ENCODE data around the gene YKT6. TPM values are rescaled to one million over a fixed set of nuclear protein-coding genes. Genes with fewer than 3 reads are reported as not detected.

Gene YKT6
- total RNA-seq, 1 experiment from 2014 or later, result 146 TPM

DNA sequence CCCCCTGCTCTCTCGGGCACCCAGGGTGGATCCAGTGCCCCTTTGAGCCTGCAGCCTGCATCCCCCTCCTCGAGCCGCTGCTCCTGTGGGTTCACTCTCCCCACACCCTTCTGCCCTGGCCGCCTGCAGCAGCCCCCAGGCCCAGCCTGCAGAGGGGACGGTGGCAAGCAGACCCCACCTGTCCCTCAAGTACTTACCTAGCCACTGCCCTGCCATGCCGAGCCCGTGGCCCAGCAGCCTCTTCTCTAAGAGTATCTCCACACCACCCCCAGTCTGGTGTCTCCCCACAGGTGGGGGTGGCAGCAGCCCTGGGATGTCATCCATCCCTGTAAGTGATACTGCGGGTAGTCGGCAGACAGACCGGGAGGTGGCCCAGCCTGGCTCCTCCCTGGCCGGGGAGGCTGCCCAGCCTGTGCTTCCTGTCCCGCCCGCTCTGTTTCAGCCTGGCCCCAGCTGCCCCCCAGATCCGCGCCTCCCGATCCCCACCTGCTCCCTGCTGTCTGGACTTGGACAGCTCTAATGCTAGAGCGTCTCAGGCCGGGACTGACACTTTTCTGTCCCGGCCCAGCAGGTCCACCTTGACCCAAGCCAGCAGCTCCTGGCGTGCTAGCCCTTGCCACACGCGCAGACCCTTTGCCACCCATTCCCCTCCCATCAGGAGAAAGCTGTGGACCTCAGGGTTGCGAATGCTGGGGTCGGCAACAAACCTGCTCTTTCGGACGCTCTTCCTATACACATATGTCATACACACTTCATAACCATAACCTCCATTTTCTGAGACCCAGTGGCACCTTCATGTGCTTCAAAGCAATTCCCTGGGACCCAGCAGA, 25.0 kb downstream of the YKT6 start:
- no peaks in the 10 kb centered on the region for H3K9me3 Mint-ChIP-seq (ENCODE audit: low read depth, unreplicated experiment)
- H3K36me3 Mint-ChIP-seq (ENCODE audit: insufficient read depth, unreplicated experiment), result no peaks in the 10 kb centered on the region
- no peaks in the 10 kb centered on the region for H3K4me1 Mint-ChIP-seq (ENCODE audit: low read depth, unreplicated experiment)
- TF ChIP-seq, protein P1, sequence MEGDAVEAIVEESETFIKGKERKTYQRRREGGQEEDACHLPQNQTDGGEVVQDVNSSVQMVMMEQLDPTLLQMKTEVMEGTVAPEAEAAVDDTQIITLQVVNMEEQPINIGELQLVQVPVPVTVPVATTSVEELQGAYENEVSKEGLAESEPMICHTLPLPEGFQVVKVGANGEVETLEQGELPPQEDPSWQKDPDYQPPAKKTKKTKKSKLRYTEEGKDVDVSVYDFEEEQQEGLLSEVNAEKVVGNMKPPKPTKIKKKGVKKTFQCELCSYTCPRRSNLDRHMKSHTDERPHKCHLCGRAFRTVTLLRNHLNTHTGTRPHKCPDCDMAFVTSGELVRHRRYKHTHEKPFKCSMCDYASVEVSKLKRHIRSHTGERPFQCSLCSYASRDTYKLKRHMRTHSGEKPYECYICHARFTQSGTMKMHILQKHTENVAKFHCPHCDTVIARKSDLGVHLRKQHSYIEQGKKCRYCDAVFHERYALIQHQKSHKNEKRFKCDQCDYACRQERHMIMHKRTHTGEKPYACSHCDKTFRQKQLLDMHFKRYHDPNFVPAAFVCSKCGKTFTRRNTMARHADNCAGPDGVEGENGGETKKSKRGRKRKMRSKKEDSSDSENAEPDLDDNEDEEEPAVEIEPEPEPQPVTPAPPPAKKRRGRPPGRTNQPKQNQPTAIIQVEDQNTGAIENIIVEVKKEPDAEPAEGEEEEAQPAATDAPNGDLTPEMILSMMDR (IDR thresholded peaks at IDR 0.05; ENCODE audit: unreplicated experiment), result no peak
- DNase-seq, result no peak
- no TSS peak for BruUV-seq (replicated peaks)
- intact Hi-C loops (cut with micrococcal nuclease; ENCODE audit: unreplicated experiment), result no loop called here
- H3K27me3 Mint-ChIP-seq (ENCODE audit: unreplicated experiment), result peaks cover 85% of the 10 kb centered on the region
- CTCF ChIA-PET, result no interaction called here
- no peak overlapping the region for H3K4me3 Mint-ChIP-seq (ENCODE audit: low read depth, unreplicated experiment)
- no peak overlapping the region for H3K27ac Mint-ChIP-seq (ENCODE audit: unreplicated experiment)

DNA sequence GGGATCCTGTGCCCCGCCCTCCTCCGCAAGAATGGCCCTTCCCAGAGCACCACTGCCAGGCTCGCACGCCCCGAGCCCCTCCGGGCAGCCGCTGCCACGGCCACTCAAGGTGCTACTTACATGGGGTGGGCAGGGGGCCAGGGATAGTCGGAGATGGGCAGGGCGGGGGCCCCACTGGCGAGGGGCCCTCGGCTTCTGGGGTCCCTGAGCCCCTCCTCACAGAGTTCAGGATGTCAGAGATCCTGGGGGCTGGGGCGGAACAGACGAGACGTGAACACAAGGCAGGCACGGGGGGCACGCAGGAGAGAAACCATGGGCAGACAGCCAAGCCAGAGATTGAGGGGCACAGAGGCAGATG, 25.6 kb downstream of the YKT6 start:
- TF ChIP-seq, protein P1 (IDR thresholded peaks at IDR 0.05; ENCODE audit: unreplicated experiment), result no peak
- H3K36me3 Mint-ChIP-seq (ENCODE audit: insufficient read depth, unreplicated experiment), result no peaks in the 10 kb centered on the region
- no peak for DNase-seq
- BruUV-seq (replicated peaks), result no TSS peak
- H3K27me3 Mint-ChIP-seq (ENCODE audit: unreplicated experiment), result peaks cover 91% of the 10 kb centered on the region
- no peak overlapping the region for H3K27ac Mint-ChIP-seq (ENCODE audit: unreplicated experiment)
- no peaks in the 10 kb centered on the region for H3K4me1 Mint-ChIP-seq (ENCODE audit: low read depth, unreplicated experiment)
- intact Hi-C loops (cut with micrococcal nuclease; ENCODE audit: unreplicated experiment), result no loop called here
- CTCF ChIA-PET, result no interaction called here
- H3K4me3 Mint-ChIP-seq (ENCODE audit: low read depth, unreplicated experiment), result no peak overlapping the region
- no peaks in the 10 kb centered on the region for H3K9me3 Mint-ChIP-seq (ENCODE audit: low read depth, unreplicated experiment)

DNA sequence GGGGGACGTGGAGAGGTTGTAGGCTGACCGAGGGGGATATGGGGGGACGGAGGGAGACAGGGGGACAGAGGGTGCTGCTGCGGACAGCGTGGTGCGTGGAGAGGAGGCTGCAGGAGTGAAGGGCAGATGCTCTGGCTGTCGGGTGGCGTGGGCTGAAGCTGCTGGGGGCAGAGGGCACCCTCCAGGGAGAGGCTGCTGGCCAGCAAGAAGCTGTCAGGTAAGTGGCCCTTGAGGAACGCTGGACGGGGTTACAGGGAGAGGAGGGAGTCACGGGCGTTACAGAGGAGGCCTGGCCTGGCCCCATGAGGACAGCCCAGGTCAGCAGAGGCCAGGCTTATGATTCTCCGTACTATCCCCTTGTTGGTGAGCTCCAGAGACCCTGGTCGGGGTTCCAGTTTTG, 27.1 kb downstream of the YKT6 start:
- TF ChIP-seq, protein P1 (IDR thresholded peaks at IDR 0.05; ENCODE audit: unreplicated experiment), result no peak
- no peak overlapping the region for H3K4me3 Mint-ChIP-seq (ENCODE audit: low read depth, unreplicated experiment)
- DNase-seq, result no peak
- peaks cover 4% of the 10 kb centered on the region for H3K36me3 Mint-ChIP-seq (ENCODE audit: insufficient read depth, unreplicated experiment)
- intact Hi-C loops (cut with micrococcal nuclease; ENCODE audit: unreplicated experiment), result no loop called here
- H3K9me3 Mint-ChIP-seq (ENCODE audit: low read depth, unreplicated experiment), result no peaks in the 10 kb centered on the region
- CTCF ChIA-PET, result no interaction called here
- no peak overlapping the region for H3K27ac Mint-ChIP-seq (ENCODE audit: unreplicated experiment)
- no peaks in the 10 kb centered on the region for H3K4me1 Mint-ChIP-seq (ENCODE audit: low read depth, unreplicated experiment)
- peaks cover 92% of the 10 kb centered on the region for H3K27me3 Mint-ChIP-seq (ENCODE audit: unreplicated experiment)
- BruUV-seq (replicated peaks), result no TSS peak

DNA sequence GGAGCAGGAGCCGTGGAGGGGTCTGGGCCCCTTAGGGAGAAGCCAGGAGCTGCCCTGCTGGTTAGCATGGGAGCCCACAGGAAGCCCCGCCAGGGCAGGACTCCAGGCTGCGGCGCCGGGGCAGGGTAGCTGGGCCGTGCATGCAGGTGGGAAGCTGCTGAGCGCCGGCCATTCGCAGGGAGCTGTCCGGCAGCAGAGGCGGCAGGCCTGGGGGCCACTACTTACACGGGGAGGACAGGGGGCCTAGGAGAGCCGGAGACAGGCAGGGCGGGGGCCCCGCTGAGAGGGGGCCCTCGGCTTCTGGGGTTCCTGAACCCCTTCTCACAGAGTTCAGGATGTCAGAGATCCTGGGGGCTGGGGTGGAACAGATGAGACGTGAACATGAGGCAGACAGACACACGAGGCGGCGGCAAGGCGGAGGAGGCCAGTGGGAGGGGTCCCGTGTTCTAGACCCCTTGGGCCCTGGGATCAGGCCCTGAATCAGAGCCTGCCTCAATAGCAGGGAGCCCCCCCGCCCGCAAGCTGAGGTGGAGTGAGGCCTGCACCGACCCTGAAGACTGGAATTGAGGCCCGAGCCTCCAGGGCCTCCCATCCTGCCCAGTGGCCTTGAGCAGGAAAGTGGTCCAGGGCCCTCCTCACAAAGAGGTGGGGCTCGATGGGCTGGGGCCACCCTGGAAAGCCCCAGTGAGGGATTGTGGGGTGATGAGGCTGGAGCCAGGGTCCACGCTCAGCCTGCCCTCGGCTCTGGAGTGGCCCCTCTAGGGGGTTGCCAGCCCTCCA, 28.0 kb downstream of the YKT6 start:
- intact Hi-C loops (cut with micrococcal nuclease; ENCODE audit: unreplicated experiment), result no loop called here

More for the DNA sequence above, 28.0 kb downstream of the YKT6 start:
- no peak for DNase-seq
- Mint-ChIP-seq H3K27me3 (ENCODE audit: unreplicated experiment) (peaks cover 92% of the 10 kb centered on the region), H3K9me3 (ENCODE audit: low read depth, unreplicated experiment) (no peaks in the 10 kb centered on the region), H3K27ac (ENCODE audit: unreplicated experiment) (no peak overlapping the region), H3K36me3 (ENCODE audit: insufficient read depth, unreplicated experiment) (peaks cover 4% of the 10 kb centered on the region), H3K4me1 (ENCODE audit: low read depth, unreplicated experiment) (no peaks in the 10 kb centered on the region), H3K4me3 (ENCODE audit: low read depth, unreplicated experiment) (no peak overlapping the region)
- TF ChIP-seq, protein P1 (IDR thresholded peaks at IDR 0.05; ENCODE audit: unreplicated experiment), result no peak
- CTCF ChIA-PET, result interaction anchor here (0.7 kb wide), 2 partner anchors 66 to 150 kb away, joined by 5 to 7 read pairs; no protein-coding TSS in a partner anchor
- no TSS peak for BruUV-seq (replicated peaks)
